Esophagus muscularis mucosa (tissue), 3 donors: ENCODE data around the gene CAPZB.

Experiments
- EP300 ChIP-seq: sonication (generic); formaldehyde crosslinking; IDR thresholded peaks from one replicate; pipeline ENCODE4 v1.6.1; 2017; ENCODE audit warnings: antibody characterized with exemption
- TF ChIP-seq, protein P1 (sequence below), 3 experiments: fragments of 200-600 bp in 2 of 3; fragments of 450-650 bp in 1 of 3; sonication (generic) in 2 of 3; IDR thresholded peaks; one replicate each; pipeline ENCODE4 v1.5.1; 2017 to 2019; ENCODE audit warnings: antibody characterized with exemption in 3 of 3, mild to moderate bottlenecking in 2 of 3, moderate library complexity in 1 of 3

GRCh38 chr1:19337289-19337688 lies 148.1 kb downstream of the CAPZB start:
- no peak for TF ChIP-seq EP300
- TF ChIP-seq, protein P1, sequence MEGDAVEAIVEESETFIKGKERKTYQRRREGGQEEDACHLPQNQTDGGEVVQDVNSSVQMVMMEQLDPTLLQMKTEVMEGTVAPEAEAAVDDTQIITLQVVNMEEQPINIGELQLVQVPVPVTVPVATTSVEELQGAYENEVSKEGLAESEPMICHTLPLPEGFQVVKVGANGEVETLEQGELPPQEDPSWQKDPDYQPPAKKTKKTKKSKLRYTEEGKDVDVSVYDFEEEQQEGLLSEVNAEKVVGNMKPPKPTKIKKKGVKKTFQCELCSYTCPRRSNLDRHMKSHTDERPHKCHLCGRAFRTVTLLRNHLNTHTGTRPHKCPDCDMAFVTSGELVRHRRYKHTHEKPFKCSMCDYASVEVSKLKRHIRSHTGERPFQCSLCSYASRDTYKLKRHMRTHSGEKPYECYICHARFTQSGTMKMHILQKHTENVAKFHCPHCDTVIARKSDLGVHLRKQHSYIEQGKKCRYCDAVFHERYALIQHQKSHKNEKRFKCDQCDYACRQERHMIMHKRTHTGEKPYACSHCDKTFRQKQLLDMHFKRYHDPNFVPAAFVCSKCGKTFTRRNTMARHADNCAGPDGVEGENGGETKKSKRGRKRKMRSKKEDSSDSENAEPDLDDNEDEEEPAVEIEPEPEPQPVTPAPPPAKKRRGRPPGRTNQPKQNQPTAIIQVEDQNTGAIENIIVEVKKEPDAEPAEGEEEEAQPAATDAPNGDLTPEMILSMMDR (IDR thresholded peaks at IDR 0.05): no peak
